Adrenal gland (tissue), 12 donors: Measurements from ENCODE around the gene SRPK1. TPM values are rescaled to one million over a fixed set of nuclear protein-coding genes. Genes with fewer than 3 reads are reported as not detected.

ENCODE experiments used
- DNase-seq, 7 donors: peaks; one replicate each; pipeline ENCODE4 v3.0.0-alpha.2; 2019 to 2020
- H3K27ac ChIP-seq, 5 donors: fragments of 200-600 bp; sonication (generic) in 4 of 5; 1 replicate in 3 of 5; 2 replicates in 2 of 5; pipeline versions ENCODE4 v1.5.1 to v1.8.0; 2016 to 2020; ENCODE audit warnings: mild to moderate bottlenecking in 1 of 5
- H3K27me3 ChIP-seq: fragments of 200-600 bp; 2 replicates; pipeline ENCODE4 v1.8.0; 2021
- H3K36me3 ChIP-seq, 2 donors: fragments of 200-600 bp; replicated peaks in 1 of 2; 1 replicate in 1 of 2; 2 replicates in 1 of 2; pipeline versions ENCODE4 v1.5.1 to v1.8.0; 2018 to 2022
- H3K4me1 ChIP-seq, 2 donors: fragments of 200-600 bp; replicated peaks in 1 of 2; 1 replicate in 1 of 2; 2 replicates in 1 of 2; pipeline versions ENCODE4 v1.5.1 to v1.8.0; 2018 to 2021
- H3K4me3 ChIP-seq, 4 donors: fragments of 200-600 bp; sonication (generic) in 3 of 4; one replicate each; pipeline ENCODE4 v1.5.1; 2016 to 2018
- H3K9me3 ChIP-seq, 3 donors: fragments of 200-600 bp; sonication (generic) in 1 of 3; replicated peaks in 1 of 3; 1 replicate in 2 of 3; 2 replicates in 1 of 3; pipeline versions ENCODE4 v1.5.1 to v1.8.0; 2016 to 2021
- CTCF ChIP-seq, 6 experiments: fragments of 450-650 bp in 4 of 6; fragments of 200-600 bp in 2 of 6; sonication (generic) in 1 of 6; IDR thresholded peaks; 1 replicate in 5 of 6; 2 replicates in 1 of 6; pipeline versions ENCODE4 v1.5.1 to v1.8.0; 2016 to 2021; ENCODE audit warnings: antibody characterized with exemption in 6 of 6, mild to moderate bottlenecking in 2 of 6, moderate library complexity in 1 of 6
- POLR2A ChIP-seq, 2 donors: fragments of 450-650 bp; IDR thresholded peaks; one replicate each; pipeline ENCODE4 v1.6.1; 2017; ENCODE audit warnings: antibody characterized with exemption in 2 of 2, mild to moderate bottlenecking in 2 of 2, moderate library complexity in 1 of 2
- WGBS, 4 donors: extraction: QIAGEN DNeasy Blood & Tissue Kit in 2 of 4; methylation state at CpG; one replicate each; pipeline versions ENCODE4 v1.1.5 to v1.1.7; 2013 to 2017; 5-methylcytosine and 5-hydroxymethylcytosine counted together
- intact Hi-C, 2 donors: fragments of 100-400 bp; cut with DNase I; formaldehyde crosslinking; loops; one replicate each; pipeline versions ENCODE4 v1.14.1 to v1.15.0; 2022 to 2023
- polyA plus RNA-seq, 3 donors: library from polyadenylated mRNA; stranded (reverse); fragments of 200-250 nt in 2 of 3; fragments of 350-450 nt in 1 of 3; fragmentation: Illumina TruSeq in 1 of 3; extraction: RNeasy Lipid Tissue Mini Kit (QIAGEN cat#74804) in 1 of 3; gene quantifications; one replicate each; pipeline ENCODE4 v1.2.3, GENCODE V29; 2013 to 2014
- total RNA-seq, 9 donors: library from RNA; depleted of rRNA in 4 of 9; stranded (reverse); fragments of >200 nt in 4 of 9; fragments of 120-200 nt in 1 of 9; fragmentation: NEBNext Ultra II Directional in 1 of 9; extraction: Animal tissue kit (Norgen Biotek cat#: 25700) in 1 of 9; gene quantifications; one replicate each; pipeline versions ENCODE4 v1.1.0 to v1.2.4, GENCODE V29; 2013 to 2023
- donor health status: healthy with polysubstance abuse.
- donor health status: Bipolar disorder and iron deficiency.
- donor health status: DM: yes; HTN: yes; CAD: no.
- donor health status: DM: no; HTN: no; CAD: no.
- donor health status: DM: no; HTN: no; CAD: no.
- donor health status: DM: yes; HTN: yes; CAD: no.

Gene SRPK1
- total and polyA plus RNA-seq, 12 donors: 5.1 to 37.7 (median 15.8) TPM

GRCh38 chr6:35839019-35839418, 81.9 kb downstream of the SRPK1 start:
- H3K9me3 ChIP-seq: no peaks in the 10 kb centered on the region
- TF ChIP-seq POLR2A (IDR thresholded peaks at IDR 0.05) (no peak), CTCF (IDR thresholded peaks at IDR 0.05) (no peak)
- intact Hi-C loops: no loop called here
- H3K27ac ChIP-seq: no peak overlapping the region
- peaks cover 0 to 7% of the 10 kb centered on the region in 2 donors for H3K36me3 ChIP-seq
- no peaks in the 10 kb centered on the region for H3K4me1 ChIP-seq
- WGBS, 4 donors: 57 to 100% (median 76%) methylated on average over 1 of the region's 1 CpG
- DNase-seq: no peak
- no peak overlapping the region for H3K4me3 ChIP-seq
- no peaks in the 10 kb centered on the region for H3K27me3 ChIP-seq

- H3K27ac ChIP-seq: no peak overlapping the region
- no peaks in the 10 kb centered on the region for H3K9me3 ChIP-seq
- intact Hi-C loops: no loop called here
- no peak for DNase-seq
- WGBS, 4 donors: 83 to 92% (median 87%) methylated on average over 7 of the region's 7 CpGs
- peaks cover 0 to 3% of the 10 kb centered on the region in 2 donors for H3K36me3 ChIP-seq
- H3K4me3 ChIP-seq: no peak overlapping the region
- H3K27me3 ChIP-seq: no peaks in the 10 kb centered on the region
- H3K4me1 ChIP-seq: no peaks in the 10 kb centered on the region
- TF ChIP-seq POLR2A (IDR thresholded peaks at IDR 0.05) (no peak), CTCF (IDR thresholded peaks at IDR 0.05) (no peak)
These were observed 87.4 kb downstream of the SRPK1 start for GRCh38 chr6:35833536-35833935.

- Histone ChIP-seq H3K27me3 (no peaks in the 10 kb centered on the region), H3K36me3 (no peaks in the 10 kb centered on the region), H3K4me3 (no peak overlapping the region), H3K27ac (no peak overlapping the region), H3K9me3 (no peaks in the 10 kb centered on the region), H3K4me1 (no peaks in the 10 kb centered on the region)
- WGBS, 4 donors: 90 to 96% (median 94%) methylated on average over 5 of the region's 5 CpGs
- intact Hi-C loops: no loop called here
- DNase-seq: no peak
- TF ChIP-seq POLR2A (IDR thresholded peaks at IDR 0.05): no peak
- no peak for TF ChIP-seq CTCF (IDR thresholded peaks at IDR 0.05)
These were observed 89.5 kb downstream of the SRPK1 start for GRCh38 chr6:35831257-35832007.

GRCh38 chr6:35829306-35829705, 91.6 kb downstream of the SRPK1 start:
- H3K4me1 ChIP-seq: no peaks in the 10 kb centered on the region
- no peaks in the 10 kb centered on the region for H3K9me3 ChIP-seq
- DNase-seq: no peak
- no peak for TF ChIP-seq CTCF (IDR thresholded peaks at IDR 0.05)
- TF ChIP-seq POLR2A (IDR thresholded peaks at IDR 0.05): no peak
- H3K27me3 ChIP-seq: no peaks in the 10 kb centered on the region
- intact Hi-C loops: no loop called here
- no peak overlapping the region for H3K27ac ChIP-seq
- no peaks in the 10 kb centered on the region for H3K36me3 ChIP-seq
- no peak overlapping the region for H3K4me3 ChIP-seq
- WGBS, 4 donors: 90 to 100% (median 91%) methylated on average over 4 to 5 of the region's 5 CpGs
